Measurements from ENCODE around the gene TBX20.

Gene TBX20

GRCh38 chr7:35253710-35254495 lies at the start of gene TBX20:
TSS of gene TBX20 (minus strand) at chr7:35254100. CDS start at chr7:35253620, 480 bp downstream.
- DNase-seq, result no peak

DNA sequence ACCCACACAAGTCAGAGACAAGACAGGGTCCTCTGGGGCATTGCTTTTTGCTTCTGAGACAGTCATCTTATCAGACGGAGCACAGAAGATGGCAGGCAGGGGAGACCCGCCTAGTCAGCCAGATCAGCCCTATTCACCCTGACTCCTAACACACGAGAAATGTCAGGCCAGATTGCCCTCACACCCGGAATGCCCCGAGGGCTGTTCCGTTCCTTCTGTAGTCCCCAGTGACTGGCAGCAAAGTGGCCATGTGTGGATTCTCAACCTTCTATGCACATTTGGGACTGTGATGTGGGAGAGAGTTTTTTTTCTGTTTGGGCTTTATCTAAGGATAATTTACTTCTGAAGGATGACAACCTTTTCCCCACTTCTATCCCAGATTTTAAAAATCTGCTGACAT lies 35.5 kb upstream of the TBX20 start:
- no peak for DNase-seq

DNA sequence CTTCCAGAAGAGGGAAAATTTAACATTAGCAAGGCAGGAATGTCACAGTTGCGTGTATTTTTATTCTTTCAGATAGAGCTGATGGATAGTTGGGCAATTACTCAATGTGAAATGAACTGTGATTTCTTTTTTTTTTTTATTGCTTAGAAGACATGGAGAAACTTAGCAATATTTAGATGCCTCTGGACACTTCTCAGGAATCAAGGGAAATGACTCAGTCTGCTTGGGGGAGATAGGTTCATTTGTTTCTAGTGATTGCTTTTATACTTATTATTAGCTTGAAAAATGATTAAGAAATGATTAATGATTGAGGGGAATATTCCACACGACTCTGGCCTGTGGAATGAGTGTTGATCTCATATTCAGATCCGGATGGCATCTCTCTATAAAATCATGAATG lies 33.1 kb upstream of the TBX20 start:
- DNase-seq, result no peak

DNA sequence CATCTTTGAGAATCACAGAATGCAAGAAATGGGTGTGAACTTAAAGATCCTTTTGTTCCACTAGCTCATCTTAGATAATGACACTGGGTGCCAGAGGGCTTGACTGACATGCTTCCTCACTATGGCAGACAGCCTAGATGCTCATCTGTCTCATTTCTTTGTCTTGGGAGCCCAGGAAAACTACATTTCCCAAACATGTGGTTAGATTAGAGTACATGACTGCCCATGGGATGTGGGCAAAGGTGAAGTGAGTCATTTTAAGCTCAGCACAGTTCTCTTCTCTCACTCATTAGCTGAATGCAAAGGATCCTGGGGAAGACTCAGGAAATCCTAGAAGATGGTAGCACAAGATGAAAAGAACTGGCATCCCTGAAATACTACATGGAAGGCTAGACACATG lies 32.5 kb upstream of the TBX20 start:
- DNase-seq, result no peak

- DNase-seq, result no peak
Observed at GRCh38 chr7:35285799-35286198, 31.9 kb upstream of the TBX20 start.

DNA sequence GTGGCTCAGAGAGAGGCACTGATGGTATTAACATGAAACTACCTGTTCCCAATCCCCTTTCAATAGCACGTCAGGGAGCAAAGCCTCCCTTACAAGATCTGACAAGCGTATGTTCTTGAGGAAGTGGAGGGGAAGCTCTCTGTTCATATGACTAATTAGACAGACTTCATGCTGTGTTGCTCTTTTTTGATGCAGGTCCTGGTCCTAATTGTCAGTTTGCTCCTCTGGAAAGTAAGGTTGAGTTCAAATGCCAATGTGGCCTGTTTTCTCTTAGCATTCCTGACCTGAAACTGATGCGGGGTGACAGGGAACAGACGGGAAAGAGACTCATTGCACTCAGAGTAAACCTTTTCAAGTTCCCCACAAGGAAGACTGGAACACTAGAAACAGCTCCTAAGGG lies 27.0 kb upstream of the TBX20 start:
- no peak for DNase-seq

- no peak for DNase-seq
Observed at GRCh38 chr7:35277359-35277758, 23.5 kb upstream of the TBX20 start.

GRCh38 chr7:35272246-35272645 lies 18.3 kb upstream of the TBX20 start:
- DNase-seq, result no peak

GRCh38 chr7:35268953-35269352 lies 15.1 kb upstream of the TBX20 start:
- DNase-seq, result no peak

DNA sequence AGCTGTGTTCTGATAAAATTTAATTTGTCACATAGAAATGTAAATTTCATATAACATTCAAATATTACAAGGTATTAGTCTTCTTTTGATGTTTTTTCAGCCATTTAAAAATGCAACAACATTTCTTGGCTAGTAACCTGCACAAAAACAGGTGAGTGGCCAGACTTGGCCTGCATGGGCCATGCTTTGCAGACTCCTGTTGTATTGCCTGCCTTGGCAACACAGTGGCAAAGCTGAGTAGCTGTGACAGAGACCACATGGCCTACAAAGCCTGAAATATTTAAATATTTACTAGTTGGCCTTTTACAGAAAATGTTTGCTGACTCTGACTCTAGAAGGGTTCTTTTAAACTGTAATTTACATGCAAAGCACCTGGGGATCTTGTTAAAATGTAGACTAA lies 13.5 kb upstream of the TBX20 start:
- no peak for DNase-seq

- DNase-seq, result no peak
Observed at GRCh38 chr7:35263396-35263795, 9.5 kb upstream of the TBX20 start.

DNA sequence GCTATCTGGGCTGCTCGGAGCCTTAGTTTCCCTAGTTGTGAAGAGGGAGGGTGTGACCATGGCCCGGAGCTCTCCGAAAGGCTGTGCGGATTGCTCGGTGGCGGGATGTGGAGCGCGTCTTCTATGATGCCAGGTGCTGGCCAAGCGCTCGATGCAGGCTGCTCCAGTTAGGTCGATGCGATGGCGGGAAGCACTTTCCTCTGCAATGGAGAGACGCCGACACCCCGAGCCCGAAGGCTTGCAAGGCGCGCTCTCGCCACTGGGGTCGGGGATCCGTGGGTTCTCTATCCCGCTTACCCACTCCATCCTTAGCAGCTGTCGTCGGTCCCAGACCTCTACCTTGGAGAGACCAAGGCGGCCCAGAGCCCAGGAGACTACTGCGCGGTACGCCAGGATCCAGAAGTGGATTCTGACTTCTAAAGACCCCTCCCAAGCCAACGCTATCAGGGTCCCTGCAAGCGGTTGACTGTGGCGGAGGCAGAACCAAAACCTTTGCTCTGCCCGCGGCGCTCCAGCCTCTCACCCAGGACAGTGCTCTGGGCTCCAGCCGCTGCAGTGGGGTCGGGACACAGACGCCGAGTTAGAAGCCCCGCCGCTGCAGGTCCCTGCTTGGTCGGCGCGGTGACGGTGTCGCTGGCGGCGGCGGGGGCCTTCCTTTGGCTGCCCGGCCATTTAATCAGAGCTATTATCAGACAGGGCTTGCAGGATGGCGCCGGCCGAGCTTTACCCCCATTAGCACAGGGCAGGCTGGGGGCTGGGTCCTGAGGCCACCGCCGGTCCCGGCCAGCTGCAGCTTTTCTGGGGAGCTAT lies 7.8 kb upstream of the TBX20 start:
- DNase-seq, result no peak

DNA sequence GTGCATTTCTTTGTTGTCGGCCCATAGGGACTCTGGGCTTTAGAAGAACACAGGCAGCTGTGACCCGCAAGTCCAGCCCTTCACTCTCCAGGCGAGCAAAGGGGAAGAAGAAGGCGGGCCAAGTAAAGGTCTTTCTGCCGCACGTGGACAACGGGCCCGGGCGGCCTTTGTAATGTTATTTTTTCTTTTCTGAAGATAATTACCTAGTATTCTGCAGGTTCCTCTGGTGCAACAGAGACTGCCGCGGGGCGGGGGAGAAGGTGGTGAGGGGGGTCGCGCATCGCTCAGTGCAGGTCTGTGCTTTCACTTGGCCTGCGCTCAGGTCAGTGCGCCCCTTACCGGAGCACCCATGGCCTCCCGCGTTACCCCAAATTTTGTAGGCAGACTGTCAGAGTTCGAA lies 7.1 kb upstream of the TBX20 start:
- DNase-seq, result no peak

DNA sequence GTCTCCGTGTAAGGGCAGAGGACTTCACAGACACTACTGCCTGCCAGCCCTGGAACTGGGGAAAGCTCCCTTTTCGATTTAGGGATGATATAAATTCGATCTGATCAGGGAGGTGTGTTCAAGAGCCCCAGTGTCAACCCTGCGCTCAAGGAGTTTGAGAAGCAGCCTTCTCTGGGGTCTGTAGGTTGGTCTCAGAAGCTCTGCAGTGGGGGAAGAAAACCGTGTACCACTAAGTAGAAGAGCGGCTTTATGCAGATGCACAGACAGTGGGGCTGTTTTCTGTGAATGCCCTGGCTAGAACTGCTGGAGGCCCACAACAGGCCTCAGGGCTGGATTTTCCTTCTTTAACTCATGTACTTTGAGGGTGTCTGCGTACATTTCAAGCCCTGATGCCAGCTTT lies 6.3 kb upstream of the TBX20 start:
- DNase-seq, result no peak

DNA sequence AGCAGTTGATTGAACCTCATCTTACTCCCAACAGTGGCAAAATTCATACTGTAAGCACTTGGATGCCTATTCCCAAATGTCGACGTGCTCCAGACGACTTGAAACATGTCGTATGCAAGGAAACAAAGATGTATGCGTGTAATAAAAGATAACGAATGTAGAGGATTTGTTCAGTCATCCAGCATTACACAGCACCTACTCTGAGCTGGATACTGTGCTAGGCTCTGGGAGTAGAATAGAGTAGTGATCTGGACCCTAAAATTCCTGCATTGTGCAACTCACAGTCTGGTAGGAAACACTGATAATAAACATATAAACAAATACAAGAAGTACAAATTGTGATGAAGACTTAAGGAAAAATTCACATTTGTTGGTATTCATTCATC lies 5.6 kb upstream of the TBX20 start:
- DNase-seq, result no peak

DNA sequence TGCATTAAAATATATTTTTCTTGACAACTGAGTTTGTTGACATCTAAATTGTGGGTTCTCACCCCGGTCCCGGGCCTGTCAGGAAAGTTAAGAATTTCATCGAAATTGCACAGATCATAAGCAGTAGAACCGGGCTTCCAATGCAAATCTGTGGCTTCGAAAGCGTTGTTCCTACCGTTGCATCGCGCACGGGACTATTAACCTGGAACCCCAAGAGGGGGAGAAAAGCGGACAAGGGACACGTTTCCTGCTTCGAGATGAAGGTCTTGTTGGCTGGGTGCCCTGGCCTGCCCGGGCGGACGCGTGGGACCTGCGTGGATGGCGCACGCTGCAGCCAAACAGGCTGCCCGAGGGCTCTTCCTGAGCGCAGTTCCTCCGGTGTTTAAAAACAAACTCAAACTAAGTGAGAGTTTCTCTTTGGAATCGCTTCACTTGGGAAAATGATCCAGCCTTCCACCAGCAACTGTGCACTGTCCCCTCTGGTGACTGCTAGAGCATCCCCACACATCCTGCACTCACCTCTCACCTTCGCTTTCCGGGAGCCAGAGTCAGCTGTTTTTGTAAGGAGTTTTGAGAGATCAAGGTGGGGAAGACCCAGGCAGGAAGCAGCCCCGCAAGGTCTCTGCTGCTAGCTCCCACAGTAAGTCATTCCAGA lies 5.1 kb upstream of the TBX20 start:
- DNase-seq, result no peak

- no peak for DNase-seq
Observed at GRCh38 chr7:35258125-35258867, 4.4 kb upstream of the TBX20 start.

GRCh38 chr7:35257251-35258124 lies 3.6 kb upstream of the TBX20 start:
- DNase-seq, result no peak

GRCh38 chr7:35256256-35257175 lies 2.6 kb upstream of the TBX20 start:
- DNase-seq, result no peak

DNA sequence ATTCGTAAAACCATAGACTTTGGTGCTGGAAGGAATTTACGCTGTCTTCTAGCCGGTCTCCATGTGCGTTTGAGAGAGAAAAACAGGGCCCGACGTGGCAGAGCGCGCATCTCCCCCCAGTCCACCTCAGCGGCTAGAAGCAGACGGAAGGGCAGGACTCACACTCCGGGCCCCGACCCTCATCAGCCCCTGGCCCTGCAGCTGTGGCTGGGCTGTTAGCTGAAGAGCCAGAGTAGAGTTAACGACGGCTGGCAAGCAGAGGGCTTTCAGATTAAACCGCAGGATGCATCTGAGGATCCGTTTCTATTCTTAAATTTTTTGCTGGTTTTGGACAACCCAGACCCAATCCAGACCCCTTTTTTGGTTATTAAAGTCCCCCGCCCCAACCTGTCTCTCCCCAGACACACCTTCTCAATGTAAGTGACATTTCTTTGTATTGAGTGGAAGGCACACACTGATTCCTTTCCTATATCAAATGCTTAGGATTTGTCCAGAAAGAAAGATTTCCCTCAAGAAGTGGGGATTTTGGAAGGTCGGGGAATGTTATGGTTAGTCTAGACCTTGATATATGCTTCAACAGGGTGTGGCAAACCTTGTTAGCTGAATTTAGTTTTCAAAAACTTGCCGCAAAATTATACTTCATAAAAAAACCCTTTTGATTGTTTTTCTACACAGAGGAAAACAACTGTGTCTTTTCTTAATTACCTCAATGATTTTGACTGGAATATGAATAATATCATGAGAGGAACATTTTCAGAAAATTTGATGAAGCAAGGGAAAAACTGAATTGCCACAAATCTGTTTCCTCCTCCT lies 1.7 kb upstream of the TBX20 start:
- DNase-seq, result no peak

Measured in activated CD8-positive, alpha-beta memory T cell treated with anti-CD3 and anti-CD28 coated beads, Interleukin-2, amount 50 U/mL, for 4 hours (primary cell).